T-helper 1 cell treated with Interleukin-12 subunit alpha and Interleukin-12 subunit beta and Interleukin-4 antibody, amounts not matched to agents 30 ng/mL and 1 ng/mL, for 36 hours (primary cell): ENCODE data around the gene AKT1S1. TPM values are rescaled to one million over a fixed set of nuclear protein-coding genes. Genes with fewer than 3 reads are reported as not detected.

ENCODE experiments used
- intact Hi-C: fragments of 100-400 bp; cut with micrococcal nuclease; formaldehyde crosslinking; loops from one replicate; pipeline ENCODE4 v1.15.1; 2024
- total RNA-seq: library from RNA; stranded (reverse); gene quantifications from 2 replicates; pipeline ENCODE4 v1.2.3, GENCODE V29; 2022

The AKT1S1 gene
- total RNA-seq, 1 donor from 2014 or later: 20.4 TPM

GRCh38 chr19:49871349-49871985 is 5.7 kb downstream of the AKT1S1 start:
- intact Hi-C loops: loop anchor here (10.0 kb wide), 1 partner anchor 933 kb away; no protein-coding TSS in a partner anchor

GRCh38 chr19:49870309-49870901 is 6.8 kb downstream of the AKT1S1 start:
- intact Hi-C loops: loop anchor here (10.0 kb wide), 1 partner anchor 934 kb away; no protein-coding TSS in a partner anchor

GRCh38 chr19:49869484-49870308 is 7.5 kb downstream of the AKT1S1 start:
- intact Hi-C loops: loop anchor here (1.0 to 10.0 kb wide), 16 partner anchors 8 to 1622 kb away; partner anchors contain the start of genes AKT1S1, KCNC3, MED25 and NR1H2

GRCh38 chr19:49869009-49869483 is 8.1 kb downstream of the AKT1S1 start:
- intact Hi-C loops: loop anchor here (1.0 to 5.0 kb wide), 15 partner anchors 8 to 1622 kb away; partner anchors contain the start of genes AKT1S1, KCNC3, MED25 and NR1H2

- intact Hi-C loops: loop anchor here (1.0 to 5.0 kb wide), 7 partner anchors 23 to 1620 kb away; partner anchors contain the start of genes FUZ, KCNC3, RRAS and SNRNP70
Observed at GRCh38 chr19:49866933-49867782, 10.0 kb downstream of the AKT1S1 start, which contains the start of gene PNKP. PNKP (minus strand) TSS chr19:49867576; CDS start chr19:49867204, 372 bp downstream.

- intact Hi-C loops: loop anchor here (5.0 kb wide), 4 partner anchors 462 to 1618 kb away; partner anchors contain the start of genes KCNC3 and SNRNP70
Observed at GRCh38 chr19:49864890-49865289, 12.3 kb downstream of the AKT1S1 start.

GRCh38 chr19:49863935-49864320 is 13.2 kb downstream of the AKT1S1 start:
- intact Hi-C loops: no loop called here

GRCh38 chr19:49863254-49863934 is 13.8 kb downstream of the AKT1S1 start:
- intact Hi-C loops: no loop called here

- intact Hi-C loops: no loop called here
Observed at GRCh38 chr19:49862391-49863253, 14.5 kb downstream of the AKT1S1 start.

- intact Hi-C loops: no loop called here
Observed at GRCh38 chr19:49861541-49862378, 15.4 kb downstream of the AKT1S1 start.

GRCh38 chr19:49861107-49861506 is 16.0 kb downstream of the AKT1S1 start:
- intact Hi-C loops: no loop called here

GRCh38 chr19:49860336-49861102 is 16.6 kb downstream of the AKT1S1 start:
- intact Hi-C loops: no loop called here

GRCh38 chr19:49859682-49860335 is 17.3 kb downstream of the AKT1S1 start:
- intact Hi-C loops: no loop called here

GRCh38 chr19:49858088-49858985 is 18.8 kb downstream of the AKT1S1 start:
- intact Hi-C loops: no loop called here

- intact Hi-C loops: no loop called here
Observed at GRCh38 chr19:49857838-49858087, 19.4 kb downstream of the AKT1S1 start.
